Fibroblast of skin of right quadriceps (primary cell): ENCODE measurements around the gene BOD1L1.

ENCODE experiments used
- DNase-seq: peaks from one replicate; pipeline ENCODE4 v3.0.0-alpha.2; 2013

Gene BOD1L1

DNA sequence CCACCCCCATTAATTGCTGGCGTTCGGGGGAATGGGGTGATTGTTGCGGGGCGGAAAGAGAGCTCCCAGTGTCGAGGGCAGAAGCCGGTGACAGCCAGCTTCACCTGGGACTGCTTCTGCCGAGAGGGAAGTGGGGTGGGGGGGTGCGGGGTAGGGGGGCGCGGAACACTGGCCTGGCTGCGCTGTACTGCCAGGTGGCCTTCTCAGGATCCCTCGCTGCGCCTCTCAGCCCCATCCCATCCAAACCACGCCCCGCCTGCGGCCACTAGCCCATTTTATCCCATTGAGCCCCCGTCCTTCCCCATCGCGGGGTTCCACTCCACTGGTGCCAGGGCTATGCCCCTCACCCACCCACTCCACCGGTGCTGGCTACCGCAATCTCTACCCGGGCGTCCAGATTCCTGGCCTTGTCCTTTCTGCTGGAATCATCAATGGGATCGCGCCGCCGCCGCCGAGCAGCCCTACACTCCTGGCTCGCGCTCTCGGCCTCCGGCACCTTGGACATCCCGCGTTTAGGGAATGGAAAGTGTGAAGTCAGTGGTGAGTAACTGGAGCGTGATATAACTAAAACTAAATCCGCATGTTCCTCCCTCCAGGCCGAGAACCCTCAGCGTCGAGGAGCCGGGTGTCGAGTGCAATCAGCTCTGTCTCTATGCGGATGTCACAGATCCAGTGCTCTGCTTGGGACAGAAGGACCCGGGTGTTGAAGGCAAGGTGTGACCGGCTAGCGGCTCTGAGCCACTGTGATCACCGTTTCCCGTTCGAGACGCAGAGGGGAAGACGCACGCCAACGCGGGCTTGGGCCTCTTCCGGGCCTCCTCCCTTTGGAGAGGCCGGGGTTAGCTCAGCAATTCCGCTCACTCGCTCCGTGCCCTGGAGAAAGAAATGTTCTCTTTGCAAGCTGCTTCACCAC is 103.7 kb downstream of the BOD1L1 start:
- DNase-seq: no peak

GRCh38 chr4:13523105-13523477 is 104.4 kb downstream of the BOD1L1 start:
- DNase-seq: no peak

DNA sequence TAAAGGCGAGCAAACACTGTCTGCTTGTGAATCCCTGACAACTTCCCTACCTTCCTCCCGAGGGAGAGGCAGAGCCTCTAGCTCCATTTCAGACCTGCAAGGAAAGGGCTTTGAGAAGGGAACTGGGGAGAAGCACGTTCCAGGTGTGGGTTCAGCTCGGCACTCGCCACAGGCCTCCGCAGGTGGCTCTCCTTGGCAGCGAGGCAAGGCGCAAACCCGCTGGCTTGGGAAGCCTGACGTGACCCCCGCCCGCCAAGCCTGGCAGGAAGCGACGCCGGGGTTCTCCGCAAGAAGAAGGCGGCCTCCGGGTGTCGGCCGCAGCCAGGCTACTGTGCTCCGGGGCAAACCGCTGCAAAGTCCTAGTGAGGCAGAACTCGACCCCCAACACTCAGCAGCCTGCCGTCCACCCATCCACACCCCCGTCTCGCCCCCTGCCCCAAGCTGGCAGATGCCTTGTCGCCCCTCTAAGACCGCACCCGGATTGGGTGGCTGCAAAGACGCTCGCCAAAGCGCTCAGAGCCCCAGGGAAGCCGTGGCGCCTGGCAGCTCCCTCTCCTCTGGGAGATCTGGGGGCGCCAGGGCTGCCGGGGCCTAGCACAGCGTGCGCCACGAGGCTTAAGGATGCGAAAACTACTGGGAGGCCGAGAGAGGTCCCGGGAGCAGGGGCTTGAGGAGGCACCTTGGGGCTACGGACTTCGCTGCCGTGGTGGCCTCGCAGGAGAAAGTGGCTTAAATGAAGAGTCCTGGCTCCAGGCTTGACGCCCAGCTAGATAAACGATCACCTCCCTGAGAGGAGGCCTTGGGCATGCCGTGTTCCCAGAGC is 105.0 kb downstream of the BOD1L1 start:
- DNase-seq: no peak

GRCh38 chr4:13521047-13521446 is 106.5 kb downstream of the BOD1L1 start:
- no peak for DNase-seq
